Germinal center (tissue), 1 donor: Measurements from ENCODE around the gene SPOCK3.
"Not testable (repeated sequence)": the region's sequence is repeated elsewhere in the genome, so short reads cannot be mapped to it uniquely, and the experiment has no call there.

ENCODE experiments used
- DNase-seq: peaks from one replicate; pipeline ENCODE4 v3.0.0; 2012; ENCODE audit warnings: mixed read lengths, low spot score

Gene SPOCK3

GRCh38 chr4:167035390-167035789 is 198.9 kb downstream of the SPOCK3 start:
- no peak for DNase-seq

GRCh38 chr4:167034983-167035382 is 199.3 kb downstream of the SPOCK3 start:
- no peak for DNase-seq

- DNase-seq, result no peak
These were observed 201.4 kb downstream of the SPOCK3 start for GRCh38 chr4:167032871-167033270.

GRCh38 chr4:167031534-167032156 is 202.6 kb downstream of the SPOCK3 start:
- no peak for DNase-seq

- DNase-seq, result no peak
These were observed 205.3 kb downstream of the SPOCK3 start for GRCh38 chr4:167028976-167029375.

DNA sequence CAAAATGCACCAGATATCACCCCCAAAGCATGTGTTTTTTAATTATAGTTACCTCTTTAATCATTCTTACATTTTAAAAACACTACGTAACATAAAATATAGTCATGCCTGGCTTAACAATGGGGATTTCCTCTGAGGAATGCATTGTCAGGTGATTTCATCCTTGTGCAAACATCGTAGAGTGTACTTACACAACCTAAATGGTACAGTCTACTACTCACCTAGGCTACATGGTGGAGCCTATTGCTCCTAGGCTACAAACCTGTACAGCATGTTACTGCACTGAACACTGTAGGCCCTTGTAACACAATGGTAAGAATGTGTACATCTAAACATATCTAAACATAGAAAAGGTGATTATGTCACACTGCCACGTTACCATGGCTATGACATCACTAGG is 208.6 kb downstream of the SPOCK3 start:
- DNase-seq, result no peak

- no peak for DNase-seq
These were observed 210.8 kb downstream of the SPOCK3 start for GRCh38 chr4:167023364-167023925.

DNA sequence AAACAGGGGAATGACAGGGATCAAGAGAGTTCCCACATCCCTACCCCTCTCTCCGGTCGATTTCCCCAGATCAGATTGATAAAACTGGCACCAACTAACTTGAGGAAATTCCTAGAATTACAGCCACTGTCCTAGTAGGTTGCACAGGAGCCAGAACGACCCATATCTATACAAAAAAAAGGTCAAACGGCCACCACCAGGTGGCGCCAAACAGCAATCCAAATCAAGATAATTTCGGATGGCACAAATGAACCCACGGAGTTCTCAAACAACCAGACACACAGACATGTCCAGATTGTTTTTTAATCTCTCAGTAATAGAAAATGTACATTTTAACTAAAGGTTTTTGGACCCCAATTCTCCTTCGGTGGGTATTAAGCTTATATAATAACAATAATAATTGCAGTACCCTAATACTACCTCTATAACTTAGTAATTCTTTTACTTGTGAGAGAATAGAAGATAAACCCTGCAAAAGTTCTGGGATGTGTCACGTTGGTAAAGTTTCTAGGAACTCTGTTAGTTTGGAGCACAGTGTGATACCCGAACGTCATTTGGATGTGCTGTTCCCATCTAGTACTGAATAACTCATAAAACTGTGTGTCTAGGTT is 212.6 kb downstream of the SPOCK3 start:
- peak; percentile 12 for DNase-seq

DNA sequence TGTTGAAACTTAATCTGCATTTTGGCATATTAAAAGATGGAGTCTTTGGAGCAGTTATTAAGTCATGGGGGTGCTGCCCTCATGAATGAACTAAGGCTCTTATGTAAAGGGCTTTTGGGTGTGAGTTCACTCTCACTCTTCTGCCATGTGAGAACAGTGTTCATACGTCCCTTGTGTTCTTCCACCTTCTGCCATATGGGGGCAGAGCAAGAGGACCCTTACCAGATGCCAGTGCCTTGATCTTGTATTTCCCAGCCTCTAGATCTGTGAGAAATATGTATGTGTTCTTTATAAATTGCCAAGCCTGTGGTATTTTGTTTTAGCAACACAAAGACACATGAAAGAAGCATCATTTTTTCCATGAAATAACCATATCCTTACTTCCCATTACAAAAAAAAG is 213.9 kb downstream of the SPOCK3 start:
- DNase-seq, result no peak

- DNase-seq, result no peak
These were observed 219.3 kb downstream of the SPOCK3 start for GRCh38 chr4:167014944-167015343.

DNA sequence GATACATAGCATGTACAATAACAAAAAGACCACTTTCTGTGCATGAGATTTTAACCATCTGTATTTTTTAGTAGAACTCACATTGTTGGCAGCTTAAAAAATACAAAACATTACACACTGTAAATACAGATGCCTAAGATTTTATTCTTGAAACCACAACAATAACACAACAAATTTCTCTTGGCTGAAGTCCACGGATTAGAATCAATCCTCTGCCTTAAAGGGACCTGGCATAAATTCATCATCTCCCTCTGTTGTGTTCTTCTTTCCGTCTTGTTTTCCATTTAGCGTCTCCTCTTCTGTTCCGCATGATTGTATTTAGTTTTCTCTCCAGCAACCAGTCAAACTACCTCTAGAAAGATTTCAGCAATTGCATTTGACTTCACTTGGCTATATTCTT is 231.0 kb downstream of the SPOCK3 start:
- DNase-seq, result no peak

DNA sequence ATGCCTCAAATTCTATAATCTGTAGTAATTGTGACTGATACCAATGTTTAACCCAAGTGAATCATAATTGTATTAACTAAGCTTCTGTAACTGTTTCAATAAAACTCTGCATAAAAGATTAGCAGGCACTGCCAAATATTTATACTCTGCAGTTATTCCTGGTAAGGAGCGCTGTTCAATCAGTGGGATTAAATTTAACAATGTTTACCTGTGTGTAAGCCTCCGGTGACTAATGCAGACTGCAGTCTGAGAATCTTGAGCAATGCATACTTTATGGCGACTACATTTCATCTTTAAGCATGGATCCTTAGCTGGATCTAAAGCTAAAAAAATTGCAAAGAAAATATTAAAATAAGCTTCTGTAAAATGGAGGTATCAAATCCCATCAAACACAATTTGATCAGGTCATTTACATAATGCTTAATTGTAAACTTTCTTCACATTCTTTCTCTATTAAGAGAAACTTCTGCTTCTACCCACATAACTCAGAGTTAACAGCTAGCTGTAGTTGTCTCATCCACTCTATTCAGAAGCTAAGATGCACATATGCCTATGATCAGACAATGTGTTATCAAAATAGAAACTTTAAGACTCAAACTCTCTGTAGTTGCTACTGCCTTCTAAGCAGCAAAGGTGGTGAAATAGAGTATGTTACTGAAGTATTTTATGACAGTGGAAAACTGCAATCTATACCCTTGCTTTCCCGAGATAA is 234.0 kb downstream of the SPOCK3 start:
- DNase-seq, result no peak

DNA sequence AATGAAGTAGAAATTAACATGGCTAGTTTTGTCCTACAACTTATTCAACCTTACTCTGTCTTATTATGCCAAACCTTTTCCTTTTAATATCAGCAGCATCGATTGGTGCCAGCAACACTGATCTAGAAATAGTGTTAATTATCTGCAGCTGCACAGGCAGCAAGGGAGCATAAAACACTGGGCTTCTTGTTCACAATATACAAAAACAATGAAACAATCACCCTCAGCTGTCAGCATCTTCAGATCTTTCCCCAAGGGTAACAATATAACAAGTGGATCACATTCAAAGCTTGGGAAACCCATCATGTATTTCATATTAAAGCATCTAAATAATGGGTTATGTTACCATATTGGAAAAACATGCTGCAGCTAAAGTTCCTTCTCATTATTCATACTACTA is 238.1 kb downstream of the SPOCK3 start:
- DNase-seq, result no peak

- no peak for DNase-seq
These were observed 239.6 kb downstream of the SPOCK3 start for GRCh38 chr4:166994686-166995085.

- DNase-seq, result no peak
These were observed 243.2 kb downstream of the SPOCK3 start for GRCh38 chr4:166991006-166991561.

DNA sequence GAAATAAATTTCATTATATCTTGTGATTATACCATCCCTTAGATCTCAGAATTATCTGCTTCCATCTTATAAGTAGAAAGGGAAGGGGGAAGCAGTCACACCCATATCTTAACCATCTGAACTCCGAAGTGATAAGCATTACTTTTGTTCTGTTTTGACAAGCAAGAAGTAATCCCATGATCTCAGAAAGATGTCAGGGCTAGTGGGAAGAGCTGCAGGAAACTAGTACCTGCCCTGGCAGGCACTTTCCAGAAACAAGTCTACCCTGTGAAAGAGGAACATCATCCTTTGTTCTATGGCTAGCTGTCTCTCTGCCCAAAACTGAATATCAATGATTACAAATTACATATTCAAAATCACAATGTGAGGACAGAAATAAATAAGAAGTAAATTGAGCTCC is 244.4 kb downstream of the SPOCK3 start:
- DNase-seq, result no peak

GRCh38 chr4:166987026-166987425 is 247.3 kb downstream of the SPOCK3 start:
- no peak for DNase-seq

DNA sequence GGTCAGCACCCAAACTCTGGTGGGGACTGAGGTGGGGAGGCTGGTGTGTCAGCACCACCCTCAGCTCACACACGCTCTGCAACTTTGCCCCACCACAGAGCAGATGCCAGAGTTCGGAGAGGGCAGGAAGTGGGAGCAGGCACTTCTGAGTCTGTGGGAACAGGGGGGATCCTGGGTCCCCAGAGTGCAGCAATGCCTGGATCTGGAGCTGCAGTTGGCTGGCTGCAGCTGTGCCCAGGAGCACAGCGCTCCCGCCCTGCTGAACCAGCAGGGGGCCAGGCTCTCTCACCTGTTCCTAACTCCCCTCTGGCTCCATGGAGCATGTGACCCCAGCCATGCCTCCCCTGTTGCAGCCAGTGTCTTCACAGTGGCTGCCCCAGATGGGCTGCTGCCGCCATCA is 252.4 kb downstream of the SPOCK3 start:
- no peak for DNase-seq

DNA sequence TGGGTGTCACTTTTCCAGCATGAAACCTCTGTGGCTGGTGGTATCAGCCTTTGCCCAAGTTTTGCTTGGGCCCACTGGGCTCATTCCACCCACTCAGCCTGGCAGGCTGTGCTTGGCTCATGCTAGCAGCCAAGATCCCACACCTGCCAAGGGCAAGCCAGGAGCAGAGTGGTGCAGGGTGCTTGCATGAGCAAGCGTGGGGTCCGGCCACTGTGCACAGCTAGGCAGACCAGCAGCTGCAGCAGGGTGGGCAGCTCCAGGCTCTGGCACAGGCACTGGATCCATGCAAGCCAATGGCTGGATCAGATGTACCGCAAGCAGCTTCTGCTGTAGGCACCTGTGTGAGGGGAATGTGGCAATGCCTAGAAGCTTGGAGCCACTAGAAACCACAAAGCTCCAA is 253.9 kb downstream of the SPOCK3 start:
- DNase-seq, result no peak

- DNase-seq, result no peak
These were observed 256.7 kb downstream of the SPOCK3 start for GRCh38 chr4:166977596-166977995.

GRCh38 chr4:166972071-166972470 is 262.2 kb downstream of the SPOCK3 start:
- no peak for DNase-seq

DNA sequence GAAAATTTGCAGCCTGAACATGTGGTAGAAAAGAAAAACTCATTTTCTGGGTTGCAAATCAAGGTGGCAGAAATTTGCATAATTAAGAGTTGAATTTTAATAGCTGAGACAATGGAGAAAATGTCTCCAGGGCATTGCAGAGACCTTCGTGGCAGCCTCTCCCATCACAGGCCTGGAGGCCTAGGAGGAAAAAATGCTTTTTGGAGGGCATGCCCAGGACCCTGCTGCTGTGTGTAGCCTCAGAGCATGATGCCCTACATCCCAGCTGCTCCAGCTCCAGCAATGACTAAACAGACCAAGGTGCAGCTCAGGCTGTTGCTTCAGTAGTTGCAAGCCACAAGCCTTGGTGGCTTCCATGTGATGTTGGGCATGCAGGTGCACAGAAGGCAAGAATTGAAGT is 266.1 kb downstream of the SPOCK3 start:
- DNase-seq, result not testable (repeated sequence)

DNA sequence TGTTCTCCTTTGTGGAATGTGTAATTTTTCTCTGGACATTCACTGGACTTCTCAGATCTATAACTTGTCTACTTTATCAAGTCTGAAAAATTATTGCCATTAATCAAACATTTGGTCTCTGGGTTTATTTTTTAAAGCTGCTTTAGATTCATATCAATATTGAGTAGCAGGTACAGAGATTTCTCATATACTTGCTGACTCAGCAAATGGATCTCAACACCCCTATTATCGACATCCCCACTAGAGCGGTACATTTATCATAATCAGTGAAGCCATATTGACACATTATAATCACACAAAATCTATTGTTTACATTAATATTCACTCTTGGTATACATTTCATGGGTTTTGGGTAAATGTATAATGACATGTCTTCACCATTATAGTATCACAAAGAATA is 268.7 kb downstream of the SPOCK3 start:
- DNase-seq, result no peak
